ENCODE data around the gene IGFBP5. TPM values are rescaled to one million over a fixed set of nuclear protein-coding genes. Genes with fewer than 3 reads are reported as not detected.
A peak's percentile ranks its signal among the peaks of the same experiment; 100 is the strongest.

The IGFBP5 gene
- total RNA-seq, 1 donor from 2014 or later = not detected

DNA sequence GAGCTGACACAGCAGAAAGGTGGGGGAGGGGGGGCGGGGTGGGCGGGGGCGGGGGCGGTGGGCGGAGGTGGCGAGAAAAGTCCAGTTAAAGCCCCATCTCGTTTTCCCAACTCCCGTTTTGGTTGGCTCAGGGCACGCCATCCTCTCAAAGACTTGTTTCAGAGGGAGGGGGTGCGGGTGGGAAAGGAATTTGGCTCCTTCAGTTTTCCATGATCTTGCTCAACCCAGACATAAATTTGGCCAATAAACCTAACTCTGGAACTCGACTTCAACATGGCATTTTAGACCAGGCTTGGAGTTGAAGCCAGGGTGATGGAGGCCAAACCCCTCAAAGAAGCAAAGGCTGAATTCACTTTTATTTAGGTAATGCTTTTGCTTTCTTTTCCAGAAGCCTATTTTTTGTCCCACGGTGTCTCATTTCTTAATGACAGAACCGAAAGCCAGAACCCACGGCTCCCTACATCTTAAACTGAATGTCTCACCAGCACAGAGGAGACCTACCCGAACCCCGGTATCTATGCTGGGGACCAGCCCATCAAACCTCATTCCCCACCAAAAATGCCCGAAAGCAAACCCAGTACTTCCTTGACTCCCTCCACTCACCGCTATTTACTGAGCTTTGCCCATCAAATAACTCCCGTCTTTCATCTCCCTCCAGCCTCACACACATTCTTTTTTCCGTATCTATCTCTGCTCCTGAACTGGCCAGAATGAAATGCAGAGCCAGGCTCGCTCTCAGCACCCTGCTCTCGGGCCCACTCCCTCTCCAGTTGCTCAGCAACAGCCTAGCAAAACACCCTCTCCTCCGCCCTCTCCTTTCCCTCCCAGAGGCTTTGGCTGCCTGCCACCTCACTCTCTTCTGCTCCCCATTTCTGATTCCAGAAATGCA lies 4.3 kb downstream of the IGFBP5 start:
- Mint-ChIP-seq H3K27ac (no peak overlapping the region), H3K27me3 (ENCODE audit: low read depth) (peaks cover 58% of the 10 kb centered on the region), H3K4me3 (ENCODE audit: low read depth) (peak overlapping the region; percentile 11), H3K4me1 (ENCODE audit: low read depth) (peaks cover 25% of the 10 kb centered on the region), H3K9me3 (no peaks in the 10 kb centered on the region), H3K36me3 (ENCODE audit: low read depth) (no peaks in the 10 kb centered on the region)
- intact Hi-C loops (cut with micrococcal nuclease) = loop anchor here (5.0 kb wide), 1 partner anchor 401 kb away; no protein-coding TSS in a partner anchor
- DNase-seq (ENCODE audit: low spot score) = no peak

DNA sequence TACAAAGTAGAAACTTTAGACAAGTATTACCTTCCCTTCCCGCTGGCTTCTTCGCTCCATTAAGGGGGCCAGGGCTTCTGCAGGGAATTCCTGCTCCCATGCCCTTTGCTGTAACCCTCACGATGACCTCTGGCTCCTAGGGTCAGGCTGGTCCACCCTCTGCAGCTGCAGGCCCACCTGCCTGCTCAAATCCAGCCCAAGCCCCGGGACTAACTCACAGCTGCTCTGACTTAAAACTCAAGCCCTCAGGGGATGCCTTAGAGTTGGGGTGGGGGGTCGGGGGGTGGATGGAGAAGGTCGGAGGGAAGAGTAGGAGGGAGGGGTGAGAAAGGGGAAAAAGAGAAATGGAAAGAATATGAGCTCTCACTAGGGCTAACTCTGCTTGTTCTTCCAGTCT lies 4.9 kb downstream of the IGFBP5 start:
- intact Hi-C loops (cut with micrococcal nuclease) = loop anchor here (5.0 kb wide), 1 partner anchor 402 kb away; no protein-coding TSS in a partner anchor
- H3K27ac Mint-ChIP-seq = no peak overlapping the region

DNA sequence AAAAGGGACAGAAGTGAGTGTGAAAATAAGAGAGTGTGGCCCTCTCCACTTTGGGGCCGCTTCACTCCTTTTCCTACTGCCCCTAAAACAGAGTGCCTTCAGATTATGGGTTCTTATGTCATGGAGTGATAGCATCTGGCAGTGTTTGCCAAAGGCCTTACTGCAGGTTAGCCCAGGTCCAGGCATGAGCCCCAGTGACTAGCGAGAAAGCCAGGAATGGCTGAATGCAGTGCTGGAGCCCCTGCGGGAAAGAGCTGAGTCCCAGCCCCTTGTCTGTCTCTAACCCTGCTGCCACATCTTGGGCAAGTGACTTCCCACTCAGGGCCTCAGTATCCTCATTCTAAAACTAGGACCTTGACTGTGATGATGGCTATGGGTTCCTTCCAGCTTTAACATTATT lies 6.0 kb downstream of the IGFBP5 start:
- Mint-ChIP-seq H3K27ac (no peak overlapping the region), H3K4me1 (ENCODE audit: low read depth) (peaks cover 23% of the 10 kb centered on the region), H3K27me3 (ENCODE audit: low read depth) (peaks cover 52% of the 10 kb centered on the region), H3K36me3 (ENCODE audit: low read depth) (no peaks in the 10 kb centered on the region), H3K4me3 (ENCODE audit: low read depth) (no peak overlapping the region), H3K9me3 (no peaks in the 10 kb centered on the region)
- intact Hi-C loops (cut with micrococcal nuclease) = no loop called here
- DNase-seq (ENCODE audit: low spot score) = no peak

More for the DNA sequence above, 4.9 kb downstream of the IGFBP5 start:
- H3K9me3 Mint-ChIP-seq = no peaks in the 10 kb centered on the region
- H3K27me3 Mint-ChIP-seq (ENCODE audit: low read depth) = peaks cover 56% of the 10 kb centered on the region
- no peaks in the 10 kb centered on the region for H3K36me3 Mint-ChIP-seq (ENCODE audit: low read depth)
- peaks cover 25% of the 10 kb centered on the region for H3K4me1 Mint-ChIP-seq (ENCODE audit: low read depth)
- DNase-seq (ENCODE audit: low spot score) = no peak
- H3K4me3 Mint-ChIP-seq (ENCODE audit: low read depth) = no peak overlapping the region

DNA sequence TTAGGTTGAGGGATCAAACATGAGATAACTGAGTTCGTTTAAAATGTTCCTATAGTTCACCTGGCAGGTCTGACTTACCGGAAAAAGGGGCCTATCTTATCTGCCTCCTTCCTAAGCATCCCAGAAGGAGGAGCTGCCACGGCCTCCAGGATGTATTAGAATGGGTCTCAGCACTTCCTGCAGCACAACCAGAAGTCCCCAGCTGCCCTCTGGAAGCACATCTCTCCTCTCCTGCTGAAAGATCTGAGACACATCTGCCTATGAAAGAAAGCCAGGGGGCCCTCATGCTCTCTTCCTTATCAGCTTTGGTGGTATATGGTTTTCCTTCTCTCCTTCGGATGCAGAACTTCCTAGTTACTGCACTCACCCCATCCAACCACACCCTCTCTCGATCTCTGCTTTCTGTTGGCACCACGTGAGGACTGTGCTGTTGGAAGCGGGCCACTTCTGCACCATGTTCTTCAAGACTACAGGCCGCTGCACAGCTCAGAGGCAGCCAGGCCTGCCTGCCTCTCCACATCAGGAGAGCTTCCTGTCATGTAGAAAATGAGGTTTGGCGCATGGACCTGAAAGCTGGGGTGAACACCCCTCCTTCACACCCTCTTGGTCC lies 6.5 kb downstream of the IGFBP5 start:
- no peak overlapping the region for H3K4me3 Mint-ChIP-seq (ENCODE audit: low read depth)
- DNase-seq (ENCODE audit: low spot score) = no peak
- H3K27me3 Mint-ChIP-seq (ENCODE audit: low read depth) = peaks cover 48% of the 10 kb centered on the region
- no peaks in the 10 kb centered on the region for H3K36me3 Mint-ChIP-seq (ENCODE audit: low read depth)
- H3K27ac Mint-ChIP-seq = no peak overlapping the region
- no peaks in the 10 kb centered on the region for H3K9me3 Mint-ChIP-seq
- intact Hi-C loops (cut with micrococcal nuclease) = no loop called here
- H3K4me1 Mint-ChIP-seq (ENCODE audit: low read depth) = peaks cover 19% of the 10 kb centered on the region

DNA sequence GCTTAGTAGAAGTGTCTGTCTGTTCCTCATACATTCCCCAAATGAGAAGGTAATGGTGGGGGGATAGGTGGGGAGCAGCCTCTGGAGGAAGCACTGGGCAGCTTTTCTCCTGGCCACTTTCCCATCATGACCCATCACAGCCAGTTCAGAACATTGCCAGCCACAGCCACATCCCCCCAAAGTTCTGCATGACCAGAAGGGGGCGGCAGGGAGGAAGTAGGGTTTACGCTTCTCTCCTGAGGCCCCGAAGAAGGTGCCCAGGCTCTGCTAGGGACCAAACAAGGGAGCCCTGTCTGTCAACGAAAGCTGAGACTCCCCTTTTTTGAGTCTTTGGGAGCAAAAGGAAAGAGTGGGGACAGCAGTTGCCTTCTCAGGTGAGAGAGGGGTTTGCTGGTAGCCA lies 7.7 kb downstream of the IGFBP5 start:
- intact Hi-C loops (cut with micrococcal nuclease) = no loop called here
- H3K36me3 Mint-ChIP-seq (ENCODE audit: low read depth) = no peaks in the 10 kb centered on the region
- peaks cover 41% of the 10 kb centered on the region for H3K27me3 Mint-ChIP-seq (ENCODE audit: low read depth)
- H3K27ac Mint-ChIP-seq = no peak overlapping the region
- no peak for DNase-seq (ENCODE audit: low spot score)
- H3K9me3 Mint-ChIP-seq = no peaks in the 10 kb centered on the region
- H3K4me1 Mint-ChIP-seq (ENCODE audit: low read depth) = peaks cover 12% of the 10 kb centered on the region
- no peak overlapping the region for H3K4me3 Mint-ChIP-seq (ENCODE audit: low read depth)

DNA sequence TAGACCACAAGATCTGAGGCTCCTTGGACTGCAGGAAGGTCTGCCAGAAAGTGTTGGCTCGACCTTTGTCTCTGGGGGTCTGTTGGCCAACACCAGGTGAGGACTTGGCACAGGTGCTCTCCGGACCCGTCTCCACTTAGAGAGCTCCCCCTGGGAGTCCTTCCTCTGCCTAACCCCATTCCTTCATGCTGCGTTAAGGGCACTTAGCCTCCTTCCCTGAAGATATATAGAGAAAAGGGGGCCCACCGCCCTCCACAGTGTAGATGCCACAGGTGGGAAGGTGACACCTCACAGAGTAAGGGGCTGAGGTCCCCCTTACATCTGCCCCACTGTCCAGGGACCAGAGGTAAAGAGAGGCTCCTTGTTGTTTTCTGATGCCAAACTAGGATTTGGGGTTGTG lies 8.2 kb downstream of the IGFBP5 start:
- no peak for DNase-seq (ENCODE audit: low spot score)
- H3K4me1 Mint-ChIP-seq (ENCODE audit: low read depth) = peaks cover 11% of the 10 kb centered on the region
- intact Hi-C loops (cut with micrococcal nuclease) = no loop called here
- H3K4me3 Mint-ChIP-seq (ENCODE audit: low read depth) = no peak overlapping the region
- H3K36me3 Mint-ChIP-seq (ENCODE audit: low read depth) = no peaks in the 10 kb centered on the region
- H3K27me3 Mint-ChIP-seq (ENCODE audit: low read depth) = peaks cover 35% of the 10 kb centered on the region
- H3K27ac Mint-ChIP-seq = no peak overlapping the region
- no peaks in the 10 kb centered on the region for H3K9me3 Mint-ChIP-seq

DNA sequence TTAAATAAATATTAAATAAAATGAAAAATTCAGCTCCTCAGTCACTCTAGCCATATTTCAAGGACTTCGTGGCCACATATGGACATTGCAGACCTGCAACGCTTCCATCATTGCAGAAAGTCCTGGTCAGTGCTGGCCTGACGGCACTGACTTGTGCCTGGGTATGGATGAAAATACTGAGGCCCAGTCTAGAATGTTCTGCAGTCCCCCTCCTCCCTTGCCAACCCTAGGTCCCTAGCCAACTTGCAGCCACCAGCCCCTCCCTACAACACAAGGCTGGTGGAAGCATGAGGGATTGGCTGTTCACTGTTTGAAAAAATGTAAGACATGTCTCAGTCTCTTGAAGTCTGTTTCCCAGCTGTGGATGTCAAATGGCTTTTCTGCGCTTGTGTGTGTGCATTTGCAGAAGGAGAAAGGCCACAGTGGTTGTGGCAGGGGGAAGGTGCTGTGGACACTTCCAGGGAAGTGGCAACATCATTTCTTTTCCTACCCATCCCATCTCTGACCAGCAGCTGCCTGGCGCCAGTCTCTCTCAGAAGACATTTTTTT lies 9.9 kb downstream of the IGFBP5 start:
- peaks cover 10% of the 10 kb centered on the region for H3K4me1 Mint-ChIP-seq (ENCODE audit: low read depth)
- no peak overlapping the region for H3K4me3 Mint-ChIP-seq (ENCODE audit: low read depth)
- no peaks in the 10 kb centered on the region for H3K9me3 Mint-ChIP-seq
- peaks cover 24% of the 10 kb centered on the region for H3K27me3 Mint-ChIP-seq (ENCODE audit: low read depth)
- H3K36me3 Mint-ChIP-seq (ENCODE audit: low read depth) = no peaks in the 10 kb centered on the region
- DNase-seq (ENCODE audit: low spot score) = no peak
- no peak overlapping the region for H3K27ac Mint-ChIP-seq
- intact Hi-C loops (cut with micrococcal nuclease) = no loop called here

DNA sequence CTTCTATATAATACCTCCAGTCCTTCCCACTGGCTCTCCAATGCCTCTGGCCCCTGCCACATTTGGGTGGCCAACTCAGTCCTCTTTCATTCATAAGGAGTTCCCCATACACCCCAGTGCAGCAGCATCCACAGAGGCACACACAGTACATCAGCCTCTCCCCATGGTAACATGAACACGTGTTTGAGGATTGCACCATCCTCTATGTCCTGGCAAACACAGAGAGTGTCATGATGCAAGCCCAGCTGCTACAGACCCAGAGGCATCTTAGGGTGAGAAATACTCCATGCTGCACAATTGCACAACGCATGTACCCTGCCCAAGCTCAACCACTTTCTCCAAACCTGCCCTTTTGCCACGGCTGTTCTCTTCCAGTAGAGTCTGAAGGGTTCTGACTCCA lies 11.5 kb downstream of the IGFBP5 start:
- Mint-ChIP-seq H3K27ac (no peak overlapping the region), H3K4me3 (ENCODE audit: low read depth) (no peak overlapping the region), H3K4me1 (ENCODE audit: low read depth) (peaks cover 10% of the 10 kb centered on the region), H3K36me3 (ENCODE audit: low read depth) (no peaks in the 10 kb centered on the region), H3K9me3 (no peaks in the 10 kb centered on the region), H3K27me3 (ENCODE audit: low read depth) (peaks cover 14% of the 10 kb centered on the region)
- intact Hi-C loops (cut with micrococcal nuclease) = loop anchor here (2.0 to 5.0 kb wide), 2 partner anchors 827 to 1028 kb away; no protein-coding TSS in a partner anchor
- no peak for DNase-seq (ENCODE audit: low spot score)

DNA sequence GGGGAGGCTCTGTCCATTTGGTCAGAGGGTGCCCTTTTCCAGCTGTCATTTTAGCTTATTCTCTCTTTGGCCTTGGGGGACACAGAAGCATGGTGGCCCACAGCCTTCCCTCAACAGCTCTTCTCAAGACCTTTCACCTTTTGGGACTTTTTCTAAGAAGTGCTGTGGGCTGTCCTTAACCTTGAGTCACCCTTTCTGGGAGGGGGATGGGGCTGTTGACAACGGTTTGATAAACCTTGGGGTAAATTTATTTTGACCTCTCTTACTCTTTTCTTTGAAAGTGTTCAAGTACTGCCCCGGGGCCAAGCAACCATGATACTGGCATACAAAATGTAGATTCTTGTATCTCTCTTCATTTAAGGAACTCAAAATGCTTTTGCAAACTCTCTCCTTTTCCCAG lies 13.7 kb downstream of the IGFBP5 start:
- Mint-ChIP-seq H3K4me1 (ENCODE audit: low read depth) (peaks cover 10% of the 10 kb centered on the region), H3K9me3 (no peaks in the 10 kb centered on the region), H3K27ac (no peak overlapping the region), H3K36me3 (ENCODE audit: low read depth) (no peaks in the 10 kb centered on the region), H3K4me3 (ENCODE audit: low read depth) (no peak overlapping the region), H3K27me3 (ENCODE audit: low read depth) (peaks cover 11% of the 10 kb centered on the region)
- no peak for DNase-seq (ENCODE audit: low spot score)
- intact Hi-C loops (cut with micrococcal nuclease) = loop anchor here (2.0 to 5.0 kb wide), 2 partner anchors 829 to 1031 kb away; no protein-coding TSS in a partner anchor

DNA sequence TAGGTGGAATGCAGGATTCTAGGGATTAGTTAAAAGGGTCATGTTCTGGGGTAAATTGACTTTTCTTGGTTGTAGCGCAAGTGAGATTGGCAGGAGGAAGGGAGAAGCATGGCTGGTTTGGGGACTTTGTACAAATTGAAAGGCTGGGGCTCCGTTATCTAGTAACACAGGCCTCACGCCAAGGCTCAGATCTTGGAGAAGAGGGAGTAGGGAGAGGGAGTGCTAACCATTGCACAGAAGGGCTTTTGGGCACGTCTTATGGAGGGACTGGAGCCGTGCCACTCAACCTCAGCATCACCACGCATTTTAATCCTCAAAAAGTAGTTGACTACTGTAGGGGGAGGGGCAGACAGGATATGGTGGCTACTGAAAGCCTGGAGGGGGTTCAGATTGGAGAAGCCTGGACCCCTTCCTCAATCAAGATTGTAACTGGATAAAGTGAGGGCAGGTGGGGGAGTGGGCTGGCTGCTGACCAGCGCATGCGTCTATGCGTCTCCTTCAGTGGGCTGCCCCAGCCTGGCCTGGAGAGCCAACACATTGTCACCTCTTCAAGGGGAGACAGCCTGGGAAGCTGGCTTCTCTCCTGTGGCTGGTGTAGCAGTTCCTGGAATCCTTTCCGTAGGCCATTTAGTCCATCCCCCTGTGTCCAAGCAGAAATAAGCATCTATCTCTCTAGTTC lies 14.3 kb downstream of the IGFBP5 start:
- Mint-ChIP-seq H3K4me1 (ENCODE audit: low read depth) (peaks cover 10% of the 10 kb centered on the region), H3K36me3 (ENCODE audit: low read depth) (no peaks in the 10 kb centered on the region), H3K27ac (no peak overlapping the region), H3K4me3 (ENCODE audit: low read depth) (no peak overlapping the region), H3K27me3 (ENCODE audit: low read depth) (peaks cover 13% of the 10 kb centered on the region), H3K9me3 (no peaks in the 10 kb centered on the region)
- intact Hi-C loops (cut with micrococcal nuclease) = loop anchor here (5.0 kb wide), 1 partner anchor 1031 kb away; no protein-coding TSS in a partner anchor
- no peak for DNase-seq (ENCODE audit: low spot score)

DNA sequence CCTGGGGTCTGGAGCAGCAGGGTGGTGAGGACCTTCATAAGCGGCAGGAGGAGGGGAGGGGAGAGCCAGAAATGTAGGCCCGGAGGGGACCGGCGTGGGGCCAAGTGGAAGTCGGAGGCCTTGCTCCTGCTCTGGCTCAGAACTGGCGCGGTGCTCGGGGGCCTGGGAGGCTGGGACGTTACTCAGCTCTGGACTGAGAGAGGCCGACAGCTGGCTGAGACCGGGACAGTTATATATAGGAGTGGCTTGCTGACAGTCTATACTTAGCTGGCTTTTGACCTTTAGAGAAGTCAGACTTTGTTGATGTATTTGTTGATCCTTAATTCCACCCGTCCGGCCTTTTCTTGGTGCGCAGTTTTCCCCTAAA lies 15.7 kb downstream of the IGFBP5 start:
- DNase-seq (ENCODE audit: low spot score) = no peak
- H3K9me3 Mint-ChIP-seq = no peaks in the 10 kb centered on the region
- intact Hi-C loops (cut with micrococcal nuclease) = loop anchor here (5.0 kb wide), 1 partner anchor 1033 kb away; no protein-coding TSS in a partner anchor
- no peak overlapping the region for H3K4me3 Mint-ChIP-seq (ENCODE audit: low read depth)
- H3K27ac Mint-ChIP-seq = no peak overlapping the region
- H3K27me3 Mint-ChIP-seq (ENCODE audit: low read depth) = peaks cover 5% of the 10 kb centered on the region
- H3K4me1 Mint-ChIP-seq (ENCODE audit: low read depth) = peaks cover 10% of the 10 kb centered on the region
- no peaks in the 10 kb centered on the region for H3K36me3 Mint-ChIP-seq (ENCODE audit: low read depth)

DNA sequence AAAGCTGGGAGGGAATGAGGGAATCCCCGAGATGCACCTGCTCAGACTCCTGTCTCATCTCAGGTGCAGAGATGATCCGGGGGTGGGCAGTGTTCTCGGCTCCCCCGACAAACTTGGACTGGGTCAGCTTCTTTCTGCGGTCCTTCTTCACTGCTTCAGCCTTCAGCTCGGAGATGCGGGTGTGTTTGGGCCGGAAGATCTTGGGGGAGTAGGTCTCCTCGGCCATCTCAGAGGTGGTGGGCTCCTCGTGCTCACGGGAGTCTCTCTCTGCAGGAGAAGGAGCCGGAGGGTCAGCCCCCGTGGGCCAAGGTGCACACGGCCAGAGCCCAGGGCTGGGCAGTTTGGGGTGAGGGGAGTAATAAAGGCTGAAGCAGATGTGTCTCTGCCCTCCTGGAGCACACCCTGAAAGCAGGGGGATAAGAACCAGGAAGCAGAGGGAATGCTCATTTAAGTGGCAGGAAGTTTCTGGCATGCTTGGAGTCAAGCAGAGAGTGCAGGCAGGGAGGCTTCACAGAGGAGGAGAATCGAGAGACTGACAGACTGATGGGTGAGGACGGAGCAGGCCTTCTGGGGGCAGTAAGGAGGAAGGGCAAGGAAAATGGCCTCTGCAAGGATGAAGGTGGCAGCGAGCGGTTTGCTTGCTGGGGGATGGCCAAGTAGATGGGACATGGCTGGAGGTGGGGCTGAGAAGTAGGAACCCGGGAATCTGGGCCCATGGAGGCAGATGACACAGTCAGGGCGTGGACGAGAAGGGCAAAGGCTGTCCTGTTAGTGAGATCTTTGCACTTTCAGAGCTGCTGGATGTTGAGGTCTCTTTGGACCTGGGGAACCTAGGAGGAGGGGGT lies 16.3 kb downstream of the IGFBP5 start:
- Mint-ChIP-seq H3K27me3 (ENCODE audit: low read depth) (peaks cover 5% of the 10 kb centered on the region), H3K4me1 (ENCODE audit: low read depth) (peaks cover 10% of the 10 kb centered on the region), H3K36me3 (ENCODE audit: low read depth) (no peaks in the 10 kb centered on the region), H3K27ac (no peak overlapping the region), H3K9me3 (no peaks in the 10 kb centered on the region), H3K4me3 (ENCODE audit: low read depth) (no peak overlapping the region)
- intact Hi-C loops (cut with micrococcal nuclease) = no loop called here
- no peak for DNase-seq (ENCODE audit: low spot score)
